Brain microvascular endothelial cell (primary cell): Measurements from ENCODE around the gene ADAMTS15.

ENCODE experiments used
- DNase-seq: peaks from one replicate; pipeline ENCODE4 v3.0.0-alpha.2; 2020
- H3K27ac ChIP-seq: fragments of 250-450 bp; sonication (Bioruptor Pico); 2 replicates; pipeline ENCODE4 v1.5.1; 2020; ENCODE audit warnings: mild to moderate bottlenecking, moderate library complexity
- H3K27me3 ChIP-seq: fragments of 250-450 bp; sonication (Bioruptor Pico); replicated peaks from 2 replicates; pipeline ENCODE4 v1.5.1; 2020; ENCODE audit warnings: mild to moderate bottlenecking
- H3K36me3 ChIP-seq: fragments of 250-450 bp; sonication (Bioruptor Pico); replicated peaks from 2 replicates; pipeline ENCODE4 v1.5.1; 2020; ENCODE audit warnings: mild to moderate bottlenecking
- H3K4me3 ChIP-seq: 2 replicates; pipeline ENCODE4 v1.5.1; 2011; ENCODE audit warnings: low read depth, mild to moderate bottlenecking, control low read depth, low read length, moderate library complexity
- in situ Hi-C: cut with HindIII; loops from 2 replicates; pipeline ENCODE4 v1.10.0; 2017; ENCODE audit warnings: low sequenced_read_pairs, low pct_ligation_motif_present
- TF ChIP-seq, protein P1 (sequence below): IDR thresholded peaks from 2 replicates; pipeline ENCODE4 v1.5.1; 2011; ENCODE audit warnings: low read depth, mild to moderate bottlenecking, moderate library complexity, low read length, control low read depth, inconsistent platforms; ENCODE audit errors: missing control alignments

ADAMTS15 gene

DNA sequence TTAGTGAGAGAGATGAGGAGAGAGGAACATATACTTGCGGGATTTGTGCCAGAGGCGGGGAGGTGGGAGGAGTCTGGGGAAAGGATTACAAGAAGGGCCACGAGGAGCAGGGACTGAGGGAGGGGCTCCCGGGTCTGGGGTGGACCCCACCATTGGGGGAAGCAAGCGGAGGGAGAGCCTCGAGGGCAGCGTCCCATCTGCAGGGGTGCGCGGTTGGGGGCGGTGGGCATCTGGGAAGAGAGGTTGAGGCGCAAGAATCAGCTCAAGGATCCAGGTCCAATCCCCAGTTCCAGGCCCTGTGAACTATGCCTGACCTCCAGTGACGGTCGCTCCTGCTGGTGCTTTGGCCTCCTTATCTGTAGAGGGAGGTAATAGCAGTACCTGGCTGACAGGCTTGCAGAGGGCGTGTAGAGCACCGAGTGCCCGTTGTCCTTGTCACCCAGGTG is 38.0 kb downstream of the ADAMTS15 start:
- Histone ChIP-seq H3K27ac (no peak overlapping the region), H3K4me3 (no peak overlapping the region), H3K36me3 (no peaks in the 10 kb centered on the region), H3K27me3 (no peaks in the 10 kb centered on the region)
- TF ChIP-seq, protein P1, sequence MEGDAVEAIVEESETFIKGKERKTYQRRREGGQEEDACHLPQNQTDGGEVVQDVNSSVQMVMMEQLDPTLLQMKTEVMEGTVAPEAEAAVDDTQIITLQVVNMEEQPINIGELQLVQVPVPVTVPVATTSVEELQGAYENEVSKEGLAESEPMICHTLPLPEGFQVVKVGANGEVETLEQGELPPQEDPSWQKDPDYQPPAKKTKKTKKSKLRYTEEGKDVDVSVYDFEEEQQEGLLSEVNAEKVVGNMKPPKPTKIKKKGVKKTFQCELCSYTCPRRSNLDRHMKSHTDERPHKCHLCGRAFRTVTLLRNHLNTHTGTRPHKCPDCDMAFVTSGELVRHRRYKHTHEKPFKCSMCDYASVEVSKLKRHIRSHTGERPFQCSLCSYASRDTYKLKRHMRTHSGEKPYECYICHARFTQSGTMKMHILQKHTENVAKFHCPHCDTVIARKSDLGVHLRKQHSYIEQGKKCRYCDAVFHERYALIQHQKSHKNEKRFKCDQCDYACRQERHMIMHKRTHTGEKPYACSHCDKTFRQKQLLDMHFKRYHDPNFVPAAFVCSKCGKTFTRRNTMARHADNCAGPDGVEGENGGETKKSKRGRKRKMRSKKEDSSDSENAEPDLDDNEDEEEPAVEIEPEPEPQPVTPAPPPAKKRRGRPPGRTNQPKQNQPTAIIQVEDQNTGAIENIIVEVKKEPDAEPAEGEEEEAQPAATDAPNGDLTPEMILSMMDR: no peak
- in situ Hi-C loops: no loop called here
- DNase-seq: no peak

DNA sequence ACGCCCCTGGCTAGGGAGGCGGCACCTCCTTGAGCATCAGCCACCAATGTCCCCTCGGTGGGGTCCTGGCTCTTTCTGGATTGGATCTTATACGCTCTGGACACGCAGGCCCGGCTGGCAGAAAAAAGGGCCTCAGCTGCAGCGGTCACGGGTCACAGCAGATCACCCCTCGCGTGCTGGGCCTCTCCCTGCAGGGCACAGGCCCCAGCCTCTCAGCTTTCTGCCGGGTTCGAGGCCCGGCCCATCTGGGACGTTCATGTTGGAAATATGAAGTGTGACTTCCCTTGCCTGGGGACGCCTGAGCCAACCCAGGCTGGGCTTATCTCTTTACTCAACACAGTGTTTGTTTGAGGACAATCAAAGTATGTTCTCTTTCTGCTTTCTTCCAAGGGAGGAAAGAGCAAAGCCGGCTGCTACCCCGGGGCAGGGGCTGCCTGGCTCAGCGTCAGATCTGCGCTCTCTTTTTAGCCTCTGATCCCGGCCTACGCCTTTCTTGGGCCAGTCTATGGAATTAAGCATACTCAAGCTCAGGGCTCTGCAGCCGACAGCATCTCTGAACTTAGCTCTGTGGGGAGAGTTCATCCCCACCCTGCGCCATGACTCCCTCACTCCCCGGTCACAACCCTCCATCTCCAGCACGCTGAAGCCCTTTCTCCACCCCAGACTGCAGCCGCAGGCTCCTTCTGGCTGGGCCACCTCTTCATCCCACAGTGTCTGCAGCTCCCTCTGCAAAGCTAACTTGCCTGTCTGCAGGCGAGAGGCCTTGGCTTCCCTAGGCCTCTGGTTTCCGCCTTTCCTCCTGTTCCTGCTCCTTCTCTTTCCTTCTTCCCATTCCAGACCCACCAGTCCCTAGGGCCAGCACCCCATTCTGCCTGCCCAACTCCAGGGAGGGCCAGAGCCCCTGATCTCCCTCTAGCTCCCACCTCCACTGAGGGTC is 38.8 kb downstream of the ADAMTS15 start:
- H3K27ac ChIP-seq: no peak overlapping the region
- H3K36me3 ChIP-seq: no peaks in the 10 kb centered on the region
- TF ChIP-seq, protein P1: no peak
- no peak for DNase-seq
- no peaks in the 10 kb centered on the region for H3K27me3 ChIP-seq
- H3K4me3 ChIP-seq: no peak overlapping the region
- in situ Hi-C loops: no loop called here

DNA sequence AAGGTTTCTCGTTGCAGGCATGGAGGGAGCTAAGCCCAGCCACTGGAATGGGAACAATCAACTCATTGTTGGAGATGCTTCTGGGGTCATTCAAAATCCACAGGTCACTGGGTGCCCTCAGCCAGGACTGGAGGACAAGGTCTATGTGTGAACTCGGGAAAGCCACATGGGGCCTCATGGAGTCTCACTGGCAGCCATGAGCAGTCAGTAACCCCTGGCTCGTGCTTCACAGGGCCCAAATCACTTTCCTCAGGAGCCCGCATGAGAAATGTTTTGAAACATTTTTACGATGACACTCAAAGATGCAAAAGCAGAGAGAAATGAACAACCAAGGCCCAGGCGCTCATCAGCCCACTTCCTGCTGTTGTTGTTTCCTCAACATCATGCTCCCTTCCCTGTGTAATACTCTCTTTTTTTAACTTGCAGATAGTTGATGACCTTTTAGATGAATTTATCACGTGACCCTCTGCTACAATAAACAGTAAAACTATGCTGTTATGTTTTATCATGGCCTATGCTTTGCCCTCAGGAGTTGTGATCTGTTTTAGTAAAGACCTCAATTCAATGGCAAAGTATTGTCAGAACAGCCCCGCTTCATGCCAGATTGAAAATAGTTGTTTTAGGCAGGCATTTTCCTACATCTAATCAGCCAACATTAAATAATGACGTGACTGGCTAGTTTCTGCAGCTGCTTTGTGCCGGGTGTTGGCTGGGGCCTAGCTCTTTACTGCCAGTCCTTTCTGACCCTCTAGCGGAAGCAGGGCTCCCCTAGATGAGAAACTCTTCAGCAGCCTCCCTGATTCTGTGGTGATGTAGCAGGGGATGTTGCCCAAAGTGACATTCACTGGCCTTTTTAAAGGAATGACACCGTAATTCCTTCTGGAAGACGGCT is 39.7 kb downstream of the ADAMTS15 start:
- no peaks in the 10 kb centered on the region for H3K27me3 ChIP-seq
- DNase-seq: no peak
- TF ChIP-seq, protein P1: no peak
- H3K4me3 ChIP-seq: no peak overlapping the region
- no peaks in the 10 kb centered on the region for H3K36me3 ChIP-seq
- in situ Hi-C loops: no loop called here
- H3K27ac ChIP-seq: no peak overlapping the region

DNA sequence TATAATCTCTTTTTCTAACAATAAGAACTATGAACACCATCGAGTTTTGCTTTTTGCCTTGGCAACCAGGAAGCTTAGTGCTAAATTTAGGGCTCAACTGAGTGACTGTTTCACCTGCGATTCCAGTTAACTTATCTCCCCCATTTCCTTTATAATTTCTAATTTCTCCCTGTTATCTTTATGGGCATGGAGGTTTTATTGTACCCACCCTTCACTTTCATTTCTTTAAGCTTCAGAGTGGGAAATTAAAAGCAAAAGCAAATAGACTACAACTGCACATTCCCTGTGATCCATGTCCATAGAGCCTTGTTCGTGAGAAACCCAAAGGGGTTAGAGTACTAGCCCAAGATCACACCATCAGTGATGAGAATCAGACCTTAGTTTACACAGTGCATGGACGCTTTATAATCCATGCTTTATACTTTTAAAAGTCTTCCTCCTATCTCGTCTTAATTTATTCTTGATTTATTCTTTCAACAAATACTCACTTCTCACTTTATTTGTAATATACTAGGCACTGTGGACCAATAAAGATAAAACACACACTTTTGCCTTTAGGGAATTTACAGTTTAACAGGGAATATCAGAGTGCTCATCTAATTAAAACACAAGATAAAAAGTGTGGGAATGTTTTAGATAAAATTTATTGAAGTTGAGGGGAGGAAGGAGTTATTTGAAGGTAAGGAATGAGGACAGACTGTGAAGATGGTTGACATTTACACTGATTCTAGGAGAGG is 40.6 kb downstream of the ADAMTS15 start:
- DNase-seq: no peak
- in situ Hi-C loops: no loop called here
- H3K27ac ChIP-seq: no peak overlapping the region
- H3K4me3 ChIP-seq: no peak overlapping the region
- H3K36me3 ChIP-seq: no peaks in the 10 kb centered on the region
- TF ChIP-seq, protein P1: no peak
- no peaks in the 10 kb centered on the region for H3K27me3 ChIP-seq

DNA sequence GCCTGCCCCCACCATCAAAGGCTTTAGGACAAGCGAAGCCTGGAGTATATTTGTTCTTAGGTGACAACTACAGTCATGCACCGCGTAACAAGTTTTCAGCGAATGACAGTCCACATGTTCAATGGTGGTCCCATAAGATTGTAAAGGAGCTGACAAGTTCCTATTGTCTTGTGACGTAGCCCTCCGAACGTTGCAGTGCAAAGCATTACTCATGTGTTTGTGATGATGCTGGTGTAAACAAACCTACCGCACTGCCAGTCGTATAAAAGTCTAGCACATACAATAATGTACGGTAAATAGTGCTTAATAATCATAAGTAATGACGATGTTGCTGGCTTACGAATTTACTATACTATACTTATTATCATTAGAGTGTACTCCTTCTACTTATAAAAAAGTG is 41.3 kb downstream of the ADAMTS15 start:
- DNase-seq: no peak
- H3K4me3 ChIP-seq: no peak overlapping the region
- no peaks in the 10 kb centered on the region for H3K36me3 ChIP-seq
- TF ChIP-seq, protein P1: no peak
- in situ Hi-C loops: no loop called here
- no peaks in the 10 kb centered on the region for H3K27me3 ChIP-seq
- no peak overlapping the region for H3K27ac ChIP-seq
